ENCODE measurements around the gene MPL.

Gene MPL

GRCh38 chr1:43352351-43352705 lies 14.7 kb downstream of the MPL start:
- Histone ChIP-seq H3K79me2 (ENCODE audit: control insufficient read depth, low read length) (no peaks in the 10 kb centered on the region), H3K9me3 (ENCODE audit: control insufficient read depth, insufficient read depth, low read length) (no peaks in the 10 kb centered on the region), H3K4me3 (ENCODE audit: low read length) (no peak overlapping the region), H4K20me1 (ENCODE audit: control insufficient read depth, insufficient read depth, low read depth, low read length) (no peaks in the 10 kb centered on the region), H3K4me2 (ENCODE audit: low read length) (no peak overlapping the region), H3K36me3 (ENCODE audit: control insufficient read depth, low read length) (no peaks in the 10 kb centered on the region), H3K27me3 (ENCODE audit: control insufficient read depth, low read length) (no peaks in the 10 kb centered on the region), H3K4me1 (ENCODE audit: control insufficient read depth, low read length) (no peaks in the 10 kb centered on the region), H3K27ac (ENCODE audit: low read depth, low read length) (no peak overlapping the region), H3F3A (ENCODE audit: control insufficient read depth, insufficient read depth) (no peaks in the 10 kb centered on the region), H3K9me2 (replicated peaks; ENCODE audit: control insufficient read depth, low read length) (no peaks in the 10 kb centered on the region)
- TF ChIP-seq EZH2phosphoT487 (IDR thresholded peaks at IDR 0.05; ENCODE audit: borderline replicate concordance, low read length): no peak
- TF ChIP-seq CTCF (IDR thresholded peaks at IDR 0.05; ENCODE audit: low read depth, low read length, poor library complexity, severe bottlenecking): no peak

- peaks cover 3% of the 10 kb centered on the region for H3K4me1 ChIP-seq (ENCODE audit: control insufficient read depth, low read length)
- TF ChIP-seq CTCF (IDR thresholded peaks at IDR 0.05; ENCODE audit: low read depth, low read length, poor library complexity, severe bottlenecking) (no peak), EZH2phosphoT487 (IDR thresholded peaks at IDR 0.05; ENCODE audit: borderline replicate concordance, low read length) (no peak)
- H3K4me2 ChIP-seq (ENCODE audit: low read length): no peak overlapping the region
- peaks cover 2% of the 10 kb centered on the region; the same call in 1 of the 2 replicates for H3K79me2 ChIP-seq (ENCODE audit: control insufficient read depth, low read length)
- no peaks in the 10 kb centered on the region for H3K27me3 ChIP-seq (ENCODE audit: control insufficient read depth, low read length)
- H3F3A ChIP-seq (ENCODE audit: control insufficient read depth, insufficient read depth): no peaks in the 10 kb centered on the region
- H3K9me2 ChIP-seq (replicated peaks; ENCODE audit: control insufficient read depth, low read length): no peaks in the 10 kb centered on the region
- H3K36me3 ChIP-seq (ENCODE audit: control insufficient read depth, low read length): no peaks in the 10 kb centered on the region
- H3K4me3 ChIP-seq (ENCODE audit: low read length): no peak overlapping the region
- H3K27ac ChIP-seq (ENCODE audit: low read depth, low read length): no peak overlapping the region
- H4K20me1 ChIP-seq (ENCODE audit: control insufficient read depth, insufficient read depth, low read depth, low read length): no peaks in the 10 kb centered on the region
- no peaks in the 10 kb centered on the region for H3K9me3 ChIP-seq (ENCODE audit: control insufficient read depth, insufficient read depth, low read length)
Observed at GRCh38 chr1:43352881-43353280, 15.3 kb downstream of the MPL start.

- Histone ChIP-seq H3K9me2 (replicated peaks; ENCODE audit: control insufficient read depth, low read length) (no peaks in the 10 kb centered on the region), H3F3A (ENCODE audit: control insufficient read depth, insufficient read depth) (no peaks in the 10 kb centered on the region), H3K9me3 (ENCODE audit: control insufficient read depth, insufficient read depth, low read length) (no peaks in the 10 kb centered on the region), H3K27ac (ENCODE audit: low read depth, low read length) (no peak overlapping the region), H3K4me2 (ENCODE audit: low read length) (no peak overlapping the region), H3K4me3 (ENCODE audit: low read length) (no peak overlapping the region), H3K36me3 (ENCODE audit: control insufficient read depth, low read length) (peaks cover 6% of the 10 kb centered on the region), H4K20me1 (ENCODE audit: control insufficient read depth, insufficient read depth, low read depth, low read length) (no peaks in the 10 kb centered on the region), H3K4me1 (ENCODE audit: control insufficient read depth, low read length) (peaks cover 6% of the 10 kb centered on the region), H3K27me3 (ENCODE audit: control insufficient read depth, low read length) (no peaks in the 10 kb centered on the region), H3K79me2 (ENCODE audit: control insufficient read depth, low read length) (peaks cover 11% of the 10 kb centered on the region)
- no peak for TF ChIP-seq EZH2phosphoT487 (IDR thresholded peaks at IDR 0.05; ENCODE audit: borderline replicate concordance, low read length)
- TF ChIP-seq CTCF (IDR thresholded peaks at IDR 0.05; ENCODE audit: low read depth, low read length, poor library complexity, severe bottlenecking): no peak
Observed at GRCh38 chr1:43354471-43354870, 16.9 kb downstream of the MPL start.

GRCh38 chr1:43354936-43355335 lies 17.3 kb downstream of the MPL start:
- no peak for TF ChIP-seq EZH2phosphoT487 (IDR thresholded peaks at IDR 0.05; ENCODE audit: borderline replicate concordance, low read length)
- TF ChIP-seq CTCF (IDR thresholded peaks at IDR 0.05; ENCODE audit: low read depth, low read length, poor library complexity, severe bottlenecking): no peak
- Histone ChIP-seq H3K27ac (ENCODE audit: low read depth, low read length) (no peak overlapping the region), H3K27me3 (ENCODE audit: control insufficient read depth, low read length) (no peaks in the 10 kb centered on the region), H3K4me2 (ENCODE audit: low read length) (no peak overlapping the region), H3K4me1 (ENCODE audit: control insufficient read depth, low read length) (peaks cover 10% of the 10 kb centered on the region), H3F3A (ENCODE audit: control insufficient read depth, insufficient read depth) (no peaks in the 10 kb centered on the region), H3K79me2 (ENCODE audit: control insufficient read depth, low read length) (peaks cover 15% of the 10 kb centered on the region), H3K4me3 (ENCODE audit: low read length) (no peak overlapping the region), H3K36me3 (ENCODE audit: control insufficient read depth, low read length) (peaks cover 11% of the 10 kb centered on the region), H4K20me1 (ENCODE audit: control insufficient read depth, insufficient read depth, low read depth, low read length) (peaks cover 4% of the 10 kb centered on the region; the same call in 1 of the 2 replicates), H3K9me2 (replicated peaks; ENCODE audit: control insufficient read depth, low read length) (no peaks in the 10 kb centered on the region), H3K9me3 (ENCODE audit: control insufficient read depth, insufficient read depth, low read length) (no peaks in the 10 kb centered on the region)

Data from DOHH2 (cell line).